ENCODE results near the gene NBPF6.
"Not testable (repeated sequence)": the region's sequence is repeated elsewhere in the genome, so short reads cannot be mapped to it uniquely, and the experiment has no call there.

NBPF6 gene, protein sequence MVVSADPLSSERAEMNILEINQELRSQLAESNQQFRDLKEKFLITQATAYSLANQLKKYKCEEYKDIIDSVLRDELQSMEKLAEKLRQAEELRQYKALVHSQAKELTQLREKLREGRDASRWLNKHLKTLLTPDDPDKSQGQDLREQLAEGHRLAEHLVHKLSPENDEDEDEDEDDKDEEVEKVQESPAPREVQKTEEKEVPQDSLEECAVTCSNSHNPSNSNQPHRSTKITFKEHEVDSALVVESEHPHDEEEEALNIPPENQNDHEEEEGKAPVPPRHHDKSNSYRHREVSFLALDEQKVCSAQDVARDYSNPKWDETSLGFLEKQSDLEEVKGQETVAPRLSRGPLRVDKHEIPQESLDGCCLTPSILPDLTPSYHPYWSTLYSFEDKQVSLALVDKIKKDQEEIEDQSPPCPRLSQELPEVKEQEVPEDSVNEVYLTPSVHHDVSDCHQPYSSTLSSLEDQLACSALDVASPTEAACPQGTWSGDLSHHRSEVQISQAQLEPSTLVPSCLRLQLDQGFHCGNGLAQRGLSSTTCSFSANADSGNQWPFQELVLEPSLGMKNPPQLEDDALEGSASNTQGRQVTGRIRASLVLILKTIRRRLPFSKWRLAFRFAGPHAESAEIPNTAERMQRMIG

DNA sequence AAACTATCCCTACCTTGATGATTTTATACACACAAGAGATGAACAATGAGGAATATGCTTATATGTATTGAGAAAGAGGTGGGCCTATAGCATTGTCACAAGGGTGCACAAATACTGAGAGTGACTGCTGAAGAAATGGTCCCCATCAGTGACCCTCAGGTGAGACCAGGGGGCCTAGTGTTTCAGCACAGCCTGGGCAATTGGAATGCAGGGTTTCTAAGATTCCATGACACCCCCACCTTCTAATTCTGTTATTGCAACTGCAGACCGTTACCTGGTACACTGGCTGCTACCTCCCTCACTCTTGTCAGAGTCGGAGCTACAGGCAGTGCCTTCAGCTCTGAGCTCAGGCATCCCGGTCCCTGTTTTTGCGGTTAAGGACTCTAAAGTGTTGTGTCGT is at the start of gene NBPF6:
Gene NBPF6 (plus strand): TSS at position 301 of the 400 bp plus-strand sequence. CDS start 259 bp downstream, outside the sequence.
- not testable (repeated sequence) for H3K27me3 ChIP-seq (ENCODE audit: control insufficient read depth in 1 of 2, insufficient read depth in 2 of 2, low read length in 2 of 2); H3K4me3 ChIP-seq (ENCODE audit: low read depth in 1 of 2, low read length in 2 of 2); H3K27ac ChIP-seq (ENCODE audit: low read depth, low read length); H3K36me3 ChIP-seq (ENCODE audit: control insufficient read depth in 1 of 2, insufficient read depth in 2 of 2, low read length in 2 of 2); H3K4me1 ChIP-seq (ENCODE audit: control insufficient read depth in 1 of 2, insufficient read depth in 2 of 2, low read length in 2 of 2); H3K9me3 ChIP-seq (ENCODE audit: control insufficient read depth in 1 of 2, low read length in 2 of 2); H3K9ac ChIP-seq (ENCODE audit: low read depth in 1 of 2, low read length in 2 of 2)

DNA sequence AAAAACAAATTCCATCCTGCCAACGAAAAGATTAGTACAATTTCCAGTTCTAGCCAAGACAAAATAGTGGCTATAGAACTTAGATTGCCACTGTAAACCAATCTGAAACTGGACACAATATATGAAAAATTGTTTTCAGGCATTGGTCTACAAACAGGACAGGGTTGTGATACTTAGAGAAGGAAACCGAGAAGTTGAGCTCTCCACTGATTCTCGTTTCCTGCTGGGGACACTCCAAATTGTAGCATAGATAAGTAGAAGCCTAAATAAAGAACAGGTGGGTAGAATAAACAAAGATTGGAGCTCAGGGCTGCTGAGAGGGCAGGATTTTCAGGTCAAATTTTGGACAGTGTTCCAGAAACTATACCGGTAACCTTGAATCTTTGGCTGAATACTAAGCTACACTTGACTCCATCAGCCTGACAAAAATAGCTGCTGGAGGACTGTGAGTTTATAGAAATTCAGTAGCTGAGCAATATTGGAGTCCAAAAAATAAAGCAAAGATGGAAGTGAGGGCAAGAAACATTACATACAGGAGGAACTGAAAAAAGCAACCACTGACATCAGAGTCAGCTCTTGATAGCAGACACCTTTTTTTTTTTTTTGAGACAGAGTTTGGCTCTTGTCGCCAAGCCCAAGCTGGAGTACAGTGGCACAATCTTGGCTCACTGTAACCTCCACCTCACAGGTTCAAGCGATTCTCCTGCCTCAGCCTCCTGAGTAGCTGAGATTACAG is 38.9 kb upstream of the NBPF6 start:
- H3K27me3 ChIP-seq (ENCODE audit: control insufficient read depth in 1 of 2, insufficient read depth in 2 of 2, low read length in 2 of 2); H3K4me1 ChIP-seq (ENCODE audit: control insufficient read depth in 1 of 2, insufficient read depth in 2 of 2, low read length in 2 of 2); H3K4me3 ChIP-seq (ENCODE audit: low read depth in 1 of 2, low read length in 2 of 2); H3K9ac ChIP-seq (ENCODE audit: low read depth in 1 of 2, low read length in 2 of 2); H3K9me3 ChIP-seq (ENCODE audit: control insufficient read depth in 1 of 2, low read length in 2 of 2); H3K36me3 ChIP-seq (ENCODE audit: control insufficient read depth in 1 of 2, insufficient read depth in 2 of 2, low read length in 2 of 2); H3K27ac ChIP-seq (ENCODE audit: low read depth, low read length): not testable (repeated sequence)

DNA sequence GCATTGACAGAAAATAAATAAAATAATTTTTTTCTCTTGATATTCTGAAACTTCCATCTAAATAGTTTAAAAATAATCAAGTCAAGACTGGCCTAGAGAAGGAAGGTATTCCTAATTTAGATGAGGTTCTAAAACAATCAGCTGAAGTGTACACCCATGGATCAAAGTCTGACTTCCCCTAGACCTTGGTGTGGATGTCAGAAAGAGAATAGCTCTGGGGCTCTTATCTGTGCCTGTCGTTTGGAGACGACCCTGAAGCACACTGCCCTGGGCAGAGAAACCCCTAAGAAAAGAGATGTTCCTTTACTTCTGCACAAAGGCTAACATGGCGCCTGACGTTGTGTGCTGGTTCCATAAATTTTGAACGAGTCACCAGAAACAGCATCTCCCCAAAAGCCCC is 30.0 kb upstream of the NBPF6 start:
- not testable (repeated sequence) for H3K9me3 ChIP-seq (ENCODE audit: control insufficient read depth in 1 of 2, low read length in 2 of 2); H3K4me3 ChIP-seq (ENCODE audit: low read depth in 1 of 2, low read length in 2 of 2); H3K27me3 ChIP-seq (ENCODE audit: control insufficient read depth in 1 of 2, insufficient read depth in 2 of 2, low read length in 2 of 2); H3K36me3 ChIP-seq (ENCODE audit: control insufficient read depth in 1 of 2, insufficient read depth in 2 of 2, low read length in 2 of 2); H3K27ac ChIP-seq (ENCODE audit: low read depth, low read length); H3K4me1 ChIP-seq (ENCODE audit: control insufficient read depth in 1 of 2, insufficient read depth in 2 of 2, low read length in 2 of 2); H3K9ac ChIP-seq (ENCODE audit: low read depth in 1 of 2, low read length in 2 of 2)

DNA sequence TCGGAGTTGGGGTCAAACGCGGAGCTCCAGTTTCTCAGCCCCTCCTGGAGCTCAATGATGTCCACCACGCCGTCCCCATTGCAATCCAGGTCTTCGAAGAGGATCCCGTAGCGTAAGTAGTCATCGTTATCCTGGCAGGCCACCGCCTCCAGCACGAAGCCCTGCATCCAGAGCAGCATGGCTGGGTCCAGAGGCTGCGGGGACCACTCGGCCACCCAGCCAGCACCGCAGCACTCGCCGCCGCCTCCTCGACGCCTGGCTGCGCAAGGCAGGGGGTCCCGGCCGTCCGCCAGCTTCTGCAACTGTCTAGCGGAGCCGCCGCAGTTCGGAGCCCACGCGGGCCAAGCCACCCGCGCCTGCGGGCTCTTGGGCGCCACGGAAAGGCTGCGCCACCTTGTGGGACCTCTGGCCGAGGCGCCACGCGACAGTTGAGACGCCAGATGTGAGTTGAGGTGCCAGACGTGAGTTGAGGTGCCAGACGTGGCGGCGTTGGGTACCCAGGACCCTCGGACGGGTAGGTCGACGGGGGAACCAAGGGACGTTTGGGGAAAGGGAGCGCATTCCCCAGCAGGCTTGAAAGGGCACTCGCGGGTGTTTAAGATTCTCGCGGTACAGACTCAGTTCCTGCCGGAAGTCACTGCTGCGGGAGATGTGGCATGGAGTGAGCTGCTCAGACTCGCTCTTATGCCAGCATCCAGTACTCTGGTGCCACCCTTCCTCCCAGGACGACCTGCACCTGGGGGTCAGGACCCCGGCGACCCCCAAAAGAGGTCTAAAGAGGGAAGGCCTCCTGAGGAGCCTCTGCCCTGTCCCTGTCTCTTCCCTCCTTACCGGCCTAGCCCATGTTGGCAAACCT is 28.9 kb upstream of the NBPF6 start:
- not testable (repeated sequence) for H3K4me3 ChIP-seq (ENCODE audit: low read depth in 1 of 2, low read length in 2 of 2); H3K27me3 ChIP-seq (ENCODE audit: control insufficient read depth in 1 of 2, insufficient read depth in 2 of 2, low read length in 2 of 2); H3K9ac ChIP-seq (ENCODE audit: low read depth in 1 of 2, low read length in 2 of 2); H3K27ac ChIP-seq (ENCODE audit: low read depth, low read length); H3K9me3 ChIP-seq (ENCODE audit: control insufficient read depth in 1 of 2, low read length in 2 of 2); H3K4me1 ChIP-seq (ENCODE audit: control insufficient read depth in 1 of 2, insufficient read depth in 2 of 2, low read length in 2 of 2); H3K36me3 ChIP-seq (ENCODE audit: control insufficient read depth in 1 of 2, insufficient read depth in 2 of 2, low read length in 2 of 2)

DNA sequence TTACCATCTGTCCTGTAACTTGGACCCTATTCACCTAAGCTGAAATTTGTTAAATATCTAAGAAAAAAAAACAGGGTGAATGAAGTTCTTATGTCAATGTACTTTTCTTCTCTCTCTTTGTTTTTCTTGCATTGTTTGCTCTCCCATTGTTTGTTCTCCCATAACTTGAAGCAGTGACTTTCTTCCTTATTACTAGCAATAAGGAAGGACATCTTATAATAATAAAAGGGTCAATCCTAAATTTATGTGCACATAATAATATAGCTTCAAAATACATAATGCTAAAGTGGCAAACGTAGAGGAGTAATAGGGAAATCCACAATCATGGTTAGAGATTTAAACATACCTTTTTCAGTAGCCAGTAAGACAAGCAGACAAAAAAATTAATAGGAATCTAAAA is 23.3 kb upstream of the NBPF6 start:
- H3K4me1 ChIP-seq (ENCODE audit: control insufficient read depth in 1 of 2, insufficient read depth in 2 of 2, low read length in 2 of 2); H3K36me3 ChIP-seq (ENCODE audit: control insufficient read depth in 1 of 2, insufficient read depth in 2 of 2, low read length in 2 of 2); H3K9me3 ChIP-seq (ENCODE audit: control insufficient read depth in 1 of 2, low read length in 2 of 2); H3K4me3 ChIP-seq (ENCODE audit: low read depth in 1 of 2, low read length in 2 of 2); H3K9ac ChIP-seq (ENCODE audit: low read depth in 1 of 2, low read length in 2 of 2); H3K27ac ChIP-seq (ENCODE audit: low read depth, low read length); H3K27me3 ChIP-seq (ENCODE audit: control insufficient read depth in 1 of 2, insufficient read depth in 2 of 2, low read length in 2 of 2): not testable (repeated sequence)

DNA sequence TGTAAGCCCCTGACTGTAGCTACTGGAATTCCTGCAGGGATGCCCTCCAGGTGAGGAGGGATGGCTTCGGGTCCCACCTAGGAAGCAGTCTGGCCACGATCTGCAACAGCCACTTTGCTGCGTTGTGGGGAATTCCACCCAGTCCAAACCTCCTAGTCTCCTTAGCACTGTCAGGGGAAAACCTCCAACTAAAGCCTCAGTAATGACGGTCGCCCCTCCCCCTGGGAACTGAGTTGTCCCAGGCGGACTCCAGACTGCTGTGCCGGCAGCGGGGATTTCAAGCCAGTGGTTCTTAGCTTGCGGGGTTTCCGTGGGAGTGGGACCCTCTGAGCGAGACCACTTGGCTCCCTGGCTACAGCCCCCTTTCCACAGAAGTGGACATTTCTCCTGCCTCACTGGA is 18.1 kb upstream of the NBPF6 start:
- H3K4me1 ChIP-seq (ENCODE audit: control insufficient read depth in 1 of 2, insufficient read depth in 2 of 2, low read length in 2 of 2); H3K9me3 ChIP-seq (ENCODE audit: control insufficient read depth in 1 of 2, low read length in 2 of 2); H3K36me3 ChIP-seq (ENCODE audit: control insufficient read depth in 1 of 2, insufficient read depth in 2 of 2, low read length in 2 of 2); H3K27me3 ChIP-seq (ENCODE audit: control insufficient read depth in 1 of 2, insufficient read depth in 2 of 2, low read length in 2 of 2); H3K9ac ChIP-seq (ENCODE audit: low read depth in 1 of 2, low read length in 2 of 2); H3K27ac ChIP-seq (ENCODE audit: low read depth, low read length); H3K4me3 ChIP-seq (ENCODE audit: low read depth in 1 of 2, low read length in 2 of 2): not testable (repeated sequence)

DNA sequence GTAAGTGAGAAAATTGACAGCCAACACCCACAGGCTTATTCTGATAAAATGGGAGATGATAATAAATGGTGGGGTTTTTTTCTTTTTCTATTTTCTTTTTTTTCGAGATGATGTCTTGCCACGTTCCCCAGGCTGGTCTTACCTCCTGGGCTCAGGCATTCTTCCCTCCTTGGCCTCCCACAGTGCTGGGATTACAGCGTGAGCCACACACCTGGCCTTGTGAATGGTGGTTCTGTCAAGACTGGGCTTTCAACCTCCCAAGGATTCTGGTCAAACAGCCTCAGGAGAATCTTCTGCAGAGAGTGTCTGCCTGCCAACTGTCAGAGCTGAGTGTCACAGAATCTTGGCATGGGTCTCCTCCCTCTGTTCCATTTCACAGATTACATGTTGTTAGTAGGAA is 16.7 kb upstream of the NBPF6 start:
- not testable (repeated sequence) for H3K4me3 ChIP-seq (ENCODE audit: low read depth in 1 of 2, low read length in 2 of 2); H3K4me1 ChIP-seq (ENCODE audit: control insufficient read depth in 1 of 2, insufficient read depth in 2 of 2, low read length in 2 of 2)

DNA sequence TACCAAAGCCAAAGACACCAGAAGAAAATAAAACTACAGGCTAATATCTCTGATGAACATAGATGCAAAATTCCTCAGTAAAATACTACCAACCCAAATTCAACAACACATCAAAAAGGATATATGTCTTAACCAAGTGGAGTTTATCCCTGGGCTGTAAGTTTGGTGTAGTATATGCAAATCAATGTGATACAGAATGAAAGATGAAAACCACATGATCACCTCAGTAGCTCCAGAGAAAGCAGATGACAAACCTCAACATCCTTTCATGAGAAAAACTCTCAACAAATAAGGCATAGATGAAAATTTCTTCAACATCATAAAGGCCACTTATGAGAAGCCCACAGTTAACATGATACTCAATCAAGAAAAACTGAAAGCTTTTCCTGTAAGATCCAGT is 11.6 kb upstream of the NBPF6 start:
- not testable (repeated sequence) for H3K4me3 ChIP-seq (ENCODE audit: low read depth in 1 of 2, low read length in 2 of 2); H3K9me3 ChIP-seq (ENCODE audit: control insufficient read depth in 1 of 2, low read length in 2 of 2)

More for the DNA sequence above, 16.7 kb upstream of the NBPF6 start:
- not testable (repeated sequence) for H3K9me3 ChIP-seq (ENCODE audit: control insufficient read depth in 1 of 2, low read length in 2 of 2); H3K27ac ChIP-seq (ENCODE audit: low read depth, low read length); H3K27me3 ChIP-seq (ENCODE audit: control insufficient read depth in 1 of 2, insufficient read depth in 2 of 2, low read length in 2 of 2); H3K9ac ChIP-seq (ENCODE audit: low read depth in 1 of 2, low read length in 2 of 2); H3K36me3 ChIP-seq (ENCODE audit: control insufficient read depth in 1 of 2, insufficient read depth in 2 of 2, low read length in 2 of 2)

DNA sequence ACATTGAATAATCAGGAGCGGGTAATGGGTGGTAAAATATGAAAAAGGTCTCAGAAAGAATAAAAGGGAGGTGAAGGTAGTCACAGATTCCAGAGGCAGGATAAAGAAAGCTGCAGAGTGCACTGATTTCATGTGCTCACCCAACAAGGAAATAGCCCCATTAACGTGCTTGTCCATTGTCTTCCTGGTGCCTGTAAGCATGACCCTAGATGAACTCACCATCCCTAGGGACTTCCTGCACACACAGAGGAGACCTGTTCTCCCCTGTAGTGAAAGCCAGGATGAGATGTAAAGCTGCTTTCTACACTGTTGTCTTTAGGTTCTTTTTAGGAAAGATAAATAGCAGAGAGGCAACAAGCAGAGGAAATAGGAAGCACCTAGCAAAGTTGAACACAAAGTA is 4.4 kb downstream of the NBPF6 start:
- H3K4me1 ChIP-seq (ENCODE audit: control insufficient read depth in 1 of 2, insufficient read depth in 2 of 2, low read length in 2 of 2); H3K9ac ChIP-seq (ENCODE audit: low read depth in 1 of 2, low read length in 2 of 2); H3K9me3 ChIP-seq (ENCODE audit: control insufficient read depth in 1 of 2, low read length in 2 of 2); H3K27ac ChIP-seq (ENCODE audit: low read depth, low read length); H3K4me3 ChIP-seq (ENCODE audit: low read depth in 1 of 2, low read length in 2 of 2); H3K36me3 ChIP-seq (ENCODE audit: control insufficient read depth in 1 of 2, insufficient read depth in 2 of 2, low read length in 2 of 2); H3K27me3 ChIP-seq (ENCODE audit: control insufficient read depth in 1 of 2, insufficient read depth in 2 of 2, low read length in 2 of 2): not testable (repeated sequence)

More for the DNA sequence above, 11.6 kb upstream of the NBPF6 start:
- H3K27me3 ChIP-seq (ENCODE audit: control insufficient read depth in 1 of 2, insufficient read depth in 2 of 2, low read length in 2 of 2); H3K27ac ChIP-seq (ENCODE audit: low read depth, low read length); H3K36me3 ChIP-seq (ENCODE audit: control insufficient read depth in 1 of 2, insufficient read depth in 2 of 2, low read length in 2 of 2); H3K9ac ChIP-seq (ENCODE audit: low read depth in 1 of 2, low read length in 2 of 2); H3K4me1 ChIP-seq (ENCODE audit: control insufficient read depth in 1 of 2, insufficient read depth in 2 of 2, low read length in 2 of 2): not testable (repeated sequence)

DNA sequence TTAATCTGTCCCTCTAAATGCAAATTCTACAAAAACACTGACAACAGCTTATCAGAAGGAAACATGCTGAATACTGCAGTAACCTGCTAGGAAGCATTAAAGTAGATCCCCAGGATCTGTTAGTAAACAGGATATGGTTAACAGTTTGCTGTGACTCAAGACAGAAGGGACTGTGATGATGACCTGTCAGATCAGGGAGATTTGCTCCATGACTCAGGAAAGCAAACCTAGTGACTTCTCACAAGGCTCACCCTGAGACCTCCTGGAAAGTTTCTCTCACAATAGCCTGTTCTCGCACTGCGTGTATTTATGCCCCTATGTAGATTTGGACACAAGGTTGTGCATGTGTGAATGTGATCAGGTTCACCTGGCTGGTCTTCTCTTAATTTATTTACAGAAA is 8.5 kb downstream of the NBPF6 start:
- not testable (repeated sequence) for H3K27ac ChIP-seq (ENCODE audit: low read depth, low read length); H3K4me3 ChIP-seq (ENCODE audit: low read depth in 1 of 2, low read length in 2 of 2); H3K9me3 ChIP-seq (ENCODE audit: control insufficient read depth in 1 of 2, low read length in 2 of 2); H3K36me3 ChIP-seq (ENCODE audit: control insufficient read depth in 1 of 2, insufficient read depth in 2 of 2, low read length in 2 of 2); H3K4me1 ChIP-seq (ENCODE audit: control insufficient read depth in 1 of 2, insufficient read depth in 2 of 2, low read length in 2 of 2); H3K9ac ChIP-seq (ENCODE audit: low read depth in 1 of 2, low read length in 2 of 2); H3K27me3 ChIP-seq (ENCODE audit: control insufficient read depth in 1 of 2, insufficient read depth in 2 of 2, low read length in 2 of 2)
